Measurements from ENCODE around the gene CYP2S1.
"Not testable (repeated sequence)": the region's sequence is repeated elsewhere in the genome, so short reads cannot be mapped to it uniquely, and the experiment has no call there.

Gene CYP2S1

GRCh38 chr19:41192574-41193429 is at the start of gene CYP2S1:
Gene CYP2S1 (plus strand): TSS chr19:41193219. CDS start chr19:41193265, 46 bp downstream.
- no peak for DNase-seq

GRCh38 chr19:41144403-41144802 is 48.6 kb upstream of the CYP2S1 start:
- peak; percentile 40 for DNase-seq

DNA sequence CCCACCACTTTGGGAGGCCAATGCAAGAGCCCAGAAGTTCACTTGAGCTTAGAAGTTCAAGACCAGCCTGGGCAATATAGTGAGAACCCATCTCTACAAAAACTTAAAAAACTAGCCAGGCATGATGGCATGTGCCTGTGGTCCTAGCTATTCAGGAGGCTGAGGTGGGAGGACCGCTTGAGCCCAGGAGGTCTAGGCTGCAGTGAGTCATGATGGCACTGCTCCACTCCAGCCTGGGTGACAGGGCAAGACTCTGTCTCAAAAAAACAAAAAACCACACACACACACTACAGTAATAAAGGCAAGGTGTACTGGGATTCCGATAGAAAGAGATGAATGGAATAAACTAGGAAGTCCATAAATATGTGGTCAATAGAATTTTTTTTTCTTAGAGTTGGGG is 43.2 kb upstream of the CYP2S1 start:
- no peak for DNase-seq

GRCh38 chr19:41150986-41151385 is 42.0 kb upstream of the CYP2S1 start:
- not testable (repeated sequence) for DNase-seq

DNA sequence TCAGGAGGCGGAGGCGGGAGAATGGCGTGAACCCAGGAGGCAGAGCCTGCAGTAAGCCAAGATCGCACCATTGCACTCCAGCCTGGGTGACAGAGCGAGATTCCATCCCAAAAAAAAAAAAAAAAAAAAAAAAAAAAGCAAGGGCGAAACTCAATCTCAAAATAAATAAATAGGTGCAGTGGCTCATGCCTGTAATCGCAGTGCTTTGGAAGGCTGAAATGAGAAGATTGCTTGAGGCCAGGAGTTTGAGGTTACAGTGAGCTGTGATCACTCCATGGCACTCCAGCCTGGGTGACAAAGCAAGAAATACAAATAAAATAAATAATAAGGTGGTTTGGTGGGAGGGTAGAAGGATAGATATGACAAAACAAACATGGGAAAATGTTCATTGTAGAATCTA is 39.0 kb upstream of the CYP2S1 start:
- no peak for DNase-seq

- DNase-seq: no peak
Observed at GRCh38 chr19:41156207-41156606, 36.8 kb upstream of the CYP2S1 start.

DNA sequence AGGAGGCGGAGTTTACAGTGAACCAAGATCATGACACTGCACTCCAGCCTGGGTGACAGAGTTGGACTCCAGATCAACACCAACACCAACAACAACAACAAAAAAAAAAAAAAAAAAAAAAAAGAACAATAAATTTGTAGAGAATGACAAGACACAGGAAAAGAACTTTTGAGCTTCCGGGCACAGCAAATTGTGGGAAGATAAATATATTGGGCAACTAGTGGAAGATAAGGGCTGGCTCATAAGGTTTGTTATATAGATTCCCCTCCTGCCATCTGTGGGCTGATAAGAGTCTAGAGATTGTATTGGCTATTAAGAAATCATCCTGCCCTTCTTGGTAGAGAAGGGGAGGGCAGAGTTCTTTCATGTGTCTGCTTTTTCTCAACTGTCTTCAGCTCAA is 33.1 kb upstream of the CYP2S1 start:
- no peak for DNase-seq

GRCh38 chr19:41161903-41162302 is 31.1 kb upstream of the CYP2S1 start:
- DNase-seq: no peak

- no peak for DNase-seq
Observed at GRCh38 chr19:41166944-41167804, 25.8 kb upstream of the CYP2S1 start.

GRCh38 chr19:41172297-41173164 is 20.5 kb upstream of the CYP2S1 start:
- no peak for DNase-seq

GRCh38 chr19:41174297-41174928 is 18.6 kb upstream of the CYP2S1 start:
- no peak for DNase-seq

DNA sequence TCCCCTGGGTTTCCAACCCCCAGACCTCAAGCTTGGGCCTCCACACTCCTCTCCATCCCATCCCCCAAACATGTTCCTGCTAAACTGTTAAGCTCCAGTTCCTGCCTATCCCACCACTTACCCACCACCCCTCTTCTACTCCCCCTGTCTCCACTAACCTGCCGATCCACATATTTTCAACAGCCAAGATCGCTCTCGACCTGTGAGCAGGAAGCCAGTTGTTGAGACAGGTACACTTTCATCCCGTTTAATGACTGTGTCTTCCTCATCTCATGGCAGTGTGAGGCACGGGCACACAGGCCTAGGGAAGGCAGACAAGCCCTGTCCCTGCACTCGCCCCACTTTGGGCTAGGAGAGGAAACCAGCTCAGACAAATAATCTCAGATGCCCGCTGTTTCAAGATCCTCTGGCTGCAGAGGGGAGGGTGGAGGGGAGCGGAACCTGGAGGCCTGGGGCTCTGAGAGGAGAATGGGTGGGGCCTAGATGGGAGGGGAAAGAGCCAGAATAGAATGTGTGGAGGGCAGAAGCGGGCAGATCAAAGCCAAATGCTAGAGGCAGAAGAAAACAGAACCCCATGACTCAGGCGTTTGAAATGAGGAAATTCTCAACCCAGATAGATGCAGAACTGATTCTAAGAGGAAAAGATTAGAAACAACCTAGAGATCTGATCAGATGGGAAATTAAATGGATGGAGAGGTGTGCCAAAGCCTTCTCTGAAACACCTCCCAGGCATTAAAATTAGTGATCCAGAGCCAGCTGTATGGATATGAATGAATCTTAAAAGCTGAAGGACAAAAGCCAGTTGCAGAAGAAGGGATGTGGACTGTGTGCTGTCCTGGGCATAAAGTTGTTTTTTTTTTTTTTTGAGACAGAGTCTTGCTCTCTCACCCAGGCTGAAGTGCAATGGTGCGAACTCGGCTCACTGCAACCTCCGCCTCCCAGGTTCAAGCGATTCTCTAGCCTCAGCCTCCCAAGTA is 16.9 kb upstream of the CYP2S1 start:
- DNase-seq: no peak

GRCh38 chr19:41180173-41180572 is 12.8 kb upstream of the CYP2S1 start:
- DNase-seq: not testable (repeated sequence)

- no peak for DNase-seq
Observed at GRCh38 chr19:41186971-41187883, 5.8 kb upstream of the CYP2S1 start.

DNA sequence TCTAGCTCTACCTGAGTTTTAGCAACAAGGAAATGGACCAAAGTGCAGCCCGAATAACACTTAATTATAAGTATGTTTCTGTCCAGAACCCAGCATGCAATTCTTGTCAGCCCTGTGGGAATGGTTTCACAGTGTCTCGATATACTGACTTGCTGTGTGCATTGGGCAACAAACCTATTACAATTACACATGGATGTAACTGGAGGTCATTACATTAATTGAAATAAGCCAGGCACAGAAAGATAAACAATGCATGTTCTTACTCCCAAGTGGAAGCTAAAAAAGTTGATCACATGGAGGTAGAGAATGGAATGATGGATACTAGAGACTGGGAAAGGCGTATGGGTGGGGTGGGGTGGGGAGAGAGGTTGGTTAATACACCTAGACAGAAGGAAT is 5.1 kb upstream of the CYP2S1 start:
- no peak for DNase-seq

GRCh38 chr19:41189425-41190065 is 3.5 kb upstream of the CYP2S1 start:
- peak; percentile 22 for DNase-seq

DNA sequence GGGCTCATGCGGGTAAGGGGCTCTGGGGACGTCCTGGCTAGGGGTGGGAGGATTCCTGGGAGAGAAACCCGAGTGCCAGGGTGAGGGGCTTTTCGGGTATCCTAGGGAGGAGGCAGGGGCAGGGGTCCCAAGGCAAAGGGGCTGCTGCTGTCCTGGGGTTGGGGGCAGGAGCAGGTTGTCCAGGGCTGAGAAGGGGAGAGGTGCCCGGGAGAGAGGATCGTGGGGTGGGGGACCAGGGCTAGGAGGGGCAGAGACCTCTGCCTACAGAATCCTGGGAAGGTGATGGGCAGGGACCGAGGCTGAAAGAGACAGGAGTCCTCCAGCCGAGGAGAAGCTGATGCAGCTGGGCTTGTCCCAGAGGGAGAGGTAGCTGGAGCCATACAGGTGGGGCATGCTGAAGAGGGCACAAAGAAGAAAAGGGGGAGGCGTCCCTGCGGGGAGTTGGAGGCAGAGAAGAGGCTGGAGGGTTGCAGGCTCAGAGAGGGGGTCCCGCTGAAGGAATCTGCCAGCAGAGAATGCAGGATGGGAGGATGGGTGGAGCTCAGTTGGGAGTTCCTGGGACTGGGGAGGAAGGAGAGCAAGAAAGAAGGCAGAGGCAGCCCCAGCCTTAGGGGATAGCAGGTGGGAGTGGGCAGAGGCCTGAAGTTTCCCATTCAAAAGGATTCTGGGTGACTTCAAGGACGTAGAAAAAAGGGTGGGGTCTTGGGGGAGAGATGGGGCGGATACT is 574 bp downstream of the CYP2S1 start:
- no peak for DNase-seq

GRCh38 chr19:41194157-41194552 is 1.1 kb downstream of the CYP2S1 start:
- no peak for DNase-seq

Data from NCI-H1105 treated with DMSO at 0.1 percent for 48 hours (cell line).